GM23248 (cell line): ENCODE measurements around the gene ASS1. TPM values are rescaled to one million over a fixed set of nuclear protein-coding genes. Genes with fewer than 3 reads are reported as not detected.

Source experiments
- DNase-seq: peaks from one replicate; pipeline ENCODE4 v3.0.0-alpha.2; 2015
- H2AFZ ChIP-seq: fragments of 200-600 bp; sonication (generic); 2 replicates; pipeline ENCODE4 v1.6.1; 2016; ENCODE audit warnings: antibody characterized with exemption
- H3F3A ChIP-seq: fragments of 200-600 bp; sonication (generic); 2 replicates; pipeline ENCODE4 v1.6.1; 2016; ENCODE audit warnings: mild to moderate bottlenecking, antibody characterized with exemption, mixed run types; ENCODE audit not compliant: insufficient read depth
- H3K27ac ChIP-seq: fragments of 200-600 bp; sonication (generic); 2 replicates; pipeline ENCODE4 v1.5.1; 2016; ENCODE audit warnings: mild to moderate bottlenecking
- H3K27me3 ChIP-seq: fragments of 200-600 bp; sonication (generic); replicated peaks from 2 replicates; pipeline ENCODE4 v1.6.1; 2016; ENCODE audit warnings: mild to moderate bottlenecking; ENCODE audit not compliant: insufficient read depth
- H3K36me3 ChIP-seq: fragments of 200-600 bp; sonication (generic); 2 replicates; pipeline ENCODE4 v1.6.1; 2016; ENCODE audit warnings: low read depth, mild to moderate bottlenecking
- H3K4me1 ChIP-seq: fragments of 200-600 bp; sonication (generic); 2 replicates; pipeline ENCODE4 v1.6.1; 2016; ENCODE audit warnings: mild to moderate bottlenecking; ENCODE audit not compliant: insufficient read depth
- H3K4me2 ChIP-seq: fragments of 200-600 bp; sonication (generic); one replicate; pipeline ENCODE4 v1.6.1; 2016; ENCODE audit warnings: mild to moderate bottlenecking; ENCODE audit not compliant: unreplicated experiment
- H3K4me3 ChIP-seq: fragments of 200-600 bp; sonication (generic); 2 replicates; pipeline ENCODE4 v1.5.1; 2016; ENCODE audit warnings: mild to moderate bottlenecking
- H3K79me2 ChIP-seq: fragments of 200-600 bp; sonication (generic); 2 replicates; pipeline ENCODE4 v1.6.1; 2016; ENCODE audit warnings: mild to moderate bottlenecking; ENCODE audit not compliant: insufficient read depth
- H3K9ac ChIP-seq: fragments of 200-600 bp; sonication (generic); 2 replicates; pipeline ENCODE4 v1.6.1; 2016; ENCODE audit warnings: mild to moderate bottlenecking
- H3K9me2 ChIP-seq: fragments of 200-600 bp; sonication (generic); 2 replicates; pipeline ENCODE4 v1.6.1; 2016; ENCODE audit warnings: mixed run types, mild to moderate bottlenecking, moderate library complexity; ENCODE audit not compliant: insufficient read depth
- H3K9me3 ChIP-seq: fragments of 200-600 bp; sonication (generic); one replicate; pipeline ENCODE4 v1.6.1; 2017; ENCODE audit warnings: low read depth
- H4K20me1 ChIP-seq: fragments of 200-600 bp; sonication (generic); 2 replicates; pipeline ENCODE4 v1.6.0; 2016; ENCODE audit not compliant: insufficient read depth
- EZH2 ChIP-seq: fragments of 200-600 bp; sonication (generic); IDR thresholded peaks from 2 replicates; pipeline ENCODE4 v1.6.1; 2018; ENCODE audit warnings: antibody characterized with exemption, mild to moderate bottlenecking; ENCODE audit not compliant: insufficient read depth, poor library complexity, severe bottlenecking
- EZH2phosphoT487 ChIP-seq: fragments of 200-600 bp; sonication (generic); IDR thresholded peaks from 2 replicates; pipeline ENCODE4 v1.6.1; 2018; ENCODE audit warnings: antibody characterized with exemption, moderate library complexity, mild to moderate bottlenecking, low read depth; ENCODE audit not compliant: insufficient read depth
- WGBS, 2 experiments: methylation state at CpG; one replicate each; pipeline ENCODE4 v1.1.6; 2015 to 2017; ENCODE audit warnings: low lambda C conversion rate in 2 of 2, low coverage in 1 of 2; ENCODE audit errors: missing lambda C conversion rate in 2 of 2; 5-methylcytosine and 5-hydroxymethylcytosine counted together
- in situ Hi-C: fragments of 300-500 bp; cut with MboI; formaldehyde crosslinking; loops from 2 replicates; pipeline ENCODE4 v1.15.0; 2020
- polyA plus RNA-seq: library from polyadenylated mRNA; unstranded; fragments of >200 nt; fragmentation: Nextera tagmentation; extraction: Ambion mirVana; gene quantifications from 2 replicates; pipeline ENCODE4 v1.2.1, GENCODE V29; 2016
- small RNA-seq: library from RNA; depleted of rRNA; stranded (forward); fragments of <200 nt; gene quantifications from one replicate; pipeline ENCODE3, GENCODE V24; 2014; ENCODE audit warnings: low read depth, low replicate concordance
- total RNA-seq: library from RNA; depleted of rRNA; stranded (reverse); fragments of >200 nt; shearing (Covaris generic); gene quantifications from 2 replicates; pipeline ENCODE4 v1.2.3, GENCODE V29; 2014; rRNA removed

The ASS1 gene
- total and polyA plus RNA-seq, 2 experiments from 2014 or later, result 124 to 216 TPM

GRCh38 chr9:130544364-130544763, 99.6 kb downstream of the ASS1 start:
- H3K27me3 ChIP-seq, result no peaks in the 10 kb centered on the region
- in situ Hi-C loops, result no loop called here
- no peaks in the 10 kb centered on the region for H3K9me3 ChIP-seq
- no peaks in the 10 kb centered on the region for H3K79me2 ChIP-seq
- H3K4me2 ChIP-seq, result no peak overlapping the region
- H3K9me2 ChIP-seq, result no peaks in the 10 kb centered on the region
- no peak overlapping the region for H2AFZ ChIP-seq
- TF ChIP-seq EZH2 (no peak), EZH2phosphoT487 (no peak)
- WGBS, 2 experiments, result 38 to 54% methylated on average over 5 to 9 of the region's 9 CpGs
- H3K9ac ChIP-seq, result no peak overlapping the region
- no peaks in the 10 kb centered on the region for H3K36me3 ChIP-seq
- H3K27ac ChIP-seq, result no peak overlapping the region
- H4K20me1 ChIP-seq, result no peaks in the 10 kb centered on the region
- H3K4me1 ChIP-seq, result no peaks in the 10 kb centered on the region; the same call in 1 of the 2 replicates
- no peak overlapping the region for H3K4me3 ChIP-seq
- H3F3A ChIP-seq, result no peaks in the 10 kb centered on the region
- DNase-seq, result no peak

- no peak overlapping the region for H3K4me2 ChIP-seq
- no peak overlapping the region for H3K4me3 ChIP-seq
- peaks cover 4% of the 10 kb centered on the region; the same call in 1 of the 2 replicates for H3K27me3 ChIP-seq
- no peak overlapping the region for H2AFZ ChIP-seq
- H3K9me3 ChIP-seq, result no peaks in the 10 kb centered on the region
- no peaks in the 10 kb centered on the region for H3F3A ChIP-seq
- H3K27ac ChIP-seq, result no peak overlapping the region
- H3K79me2 ChIP-seq, result no peaks in the 10 kb centered on the region
- in situ Hi-C loops, result no loop called here
- H3K9me2 ChIP-seq, result no peaks in the 10 kb centered on the region
- H4K20me1 ChIP-seq, result no peaks in the 10 kb centered on the region
- no peaks in the 10 kb centered on the region for H3K36me3 ChIP-seq
- TF ChIP-seq EZH2 (no peak), EZH2phosphoT487 (no peak)
- WGBS, 2 experiments, result 74 to 82% methylated on average over 6 of the region's 6 CpGs
- no peak for DNase-seq
- no peak overlapping the region for H3K9ac ChIP-seq
- no peaks in the 10 kb centered on the region for H3K4me1 ChIP-seq
Observed at GRCh38 chr9:130548103-130548502, 103.3 kb downstream of the ASS1 start.

- in situ Hi-C loops, result no loop called here
- 70 to 71% methylated on average over 5 of the region's 5 CpGs for WGBS, 2 experiments
- no peak overlapping the region for H3K9ac ChIP-seq
Observed at GRCh38 chr9:130549093-130549735, 104.5 kb downstream of the ASS1 start.

More at GRCh38 chr9:130549093-130549735, 104.5 kb downstream of the ASS1 start:
- no peaks in the 10 kb centered on the region for H4K20me1 ChIP-seq
- no peaks in the 10 kb centered on the region for H3K79me2 ChIP-seq
- H3K4me1 ChIP-seq, result no peaks in the 10 kb centered on the region
- TF ChIP-seq EZH2 (no peak), EZH2phosphoT487 (no peak)
- H2AFZ ChIP-seq, result no peak overlapping the region
- no peak overlapping the region for H3K4me2 ChIP-seq
- DNase-seq, result no peak
- peaks cover 4% of the 10 kb centered on the region; the same call in 1 of the 2 replicates for H3K27me3 ChIP-seq
- H3K9me3 ChIP-seq, result no peaks in the 10 kb centered on the region
- no peaks in the 10 kb centered on the region for H3K36me3 ChIP-seq
- H3K27ac ChIP-seq, result no peak overlapping the region
- no peaks in the 10 kb centered on the region for H3K9me2 ChIP-seq
- no peaks in the 10 kb centered on the region for H3F3A ChIP-seq
- no peak overlapping the region for H3K4me3 ChIP-seq

Small RNA genes lying within 50 kb of the gene (small RNA-seq; reads per million reads assigned to genes)
- not detected for gene RN7SL665P

Other genes with a start within 250 kb of the ASS1 start
- gene HMCN2, start 179.2 kb upstream of the ASS1 start, total RNA-seq, result not detected in 2 replicates
- not detected in 2 replicates for gene HMCN2, start 179.2 kb upstream of the ASS1 start, polyA plus RNA-seq
- gene FUBP3, start 134.6 kb downstream of the ASS1 start, total RNA-seq, result 52.0 and 53.5 TPM in 2 replicates
- 54.7 and 55.8 TPM in 2 replicates for gene FUBP3, start 134.6 kb downstream of the ASS1 start, polyA plus RNA-seq
- not detected in 2 replicates for gene PRDM12, start 219.6 kb downstream of the ASS1 start, total RNA-seq
- not detected in 2 replicates for gene PRDM12, start 219.6 kb downstream of the ASS1 start, polyA plus RNA-seq
- gene EXOSC2, start 248.8 kb downstream of the ASS1 start, total RNA-seq, result 18.1 and 21.6 TPM in 2 replicates
- gene EXOSC2, start 248.8 kb downstream of the ASS1 start, polyA plus RNA-seq, result 16.1 and 17.2 TPM in 2 replicates